ENCODE data around the gene REV3L. TPM values are rescaled to one million over a fixed set of nuclear protein-coding genes. Genes with fewer than 3 reads are reported as not detected.

REV3L gene
- total and polyA plus RNA-seq, 2 of the 8 experiments (the other 6 are each of a cell fraction or from before 2014, with no cell fraction given), result 2.1 to 6.6 TPM

DNA sequence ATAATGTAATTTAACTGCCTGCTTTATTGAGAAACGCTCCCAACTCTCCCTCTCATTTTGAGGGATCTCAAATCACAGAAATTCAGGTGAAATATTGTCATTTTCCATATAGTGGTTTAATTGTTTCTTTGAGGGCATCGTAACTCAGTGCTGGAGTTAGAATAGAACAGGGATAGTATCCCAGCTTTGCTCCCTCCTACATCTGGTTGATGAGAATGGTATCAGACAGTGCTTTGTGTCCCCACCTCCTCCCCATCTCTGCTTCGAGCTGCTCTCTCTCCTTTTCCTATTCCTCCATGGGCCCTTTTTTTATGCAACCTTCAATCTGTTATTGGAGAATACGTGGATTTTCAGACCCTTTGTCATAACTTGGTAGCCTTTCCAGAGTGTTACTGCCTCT is 41.2 kb upstream of the REV3L start:
- Histone ChIP-seq H3K4ac (replicated peaks; ENCODE audit: insufficient read length, low read depth, low read length) (no peak overlapping the region), H3K23me2 (ENCODE audit: low read depth, low read length) (no peaks in the 10 kb centered on the region), H2BK20ac (ENCODE audit: low read length) (no peak overlapping the region), H3K56ac (replicated peaks; ENCODE audit: insufficient read length, low read depth, low read length) (no peak overlapping the region), H2AK5ac (ENCODE audit: low read depth, low read length) (no peak overlapping the region), H4K91ac (replicated peaks; ENCODE audit: insufficient read length, low read length) (no peak overlapping the region), H3K23ac (ENCODE audit: insufficient read length) (no peak overlapping the region), H3K36me3 (ENCODE audit: control insufficient read depth in 2 of 4, insufficient read depth in 4 of 4, low read length in 3 of 4) (no peaks in the 10 kb centered on the region), H2BK12ac (ENCODE audit: low read depth, low read length) (no peak overlapping the region), H4K5ac (ENCODE audit: insufficient read length, low read depth, low read length) (no peak overlapping the region), H3K4me1 (replicated peaks in 1 of 4; ENCODE audit: control insufficient read depth in 3 of 4, insufficient read depth in 4 of 4, low read length in 3 of 4) (peaks cover 0 to 6% (median 4%) of the 10 kb centered on the region in 4 experiments; a peak in 4 of 7 replicates), H2BK15ac (ENCODE audit: low read length) (no peak overlapping the region), H2BK5ac (ENCODE audit: low read depth, low read length) (no peak overlapping the region), H4K8ac (ENCODE audit: extremely low read depth, insufficient read depth, low read length) (no peak overlapping the region), H3K4me3 (ENCODE audit: extremely low read depth in 1 of 4, insufficient read depth in 2 of 4, low read depth in 3 of 4, low read length in 4 of 4) (no peak overlapping the region), H4K20me1 (replicated peaks in 1 of 2; ENCODE audit: control insufficient read depth in 1 of 2, insufficient read depth in 2 of 2, low read length in 2 of 2) (no peaks in the 10 kb centered on the region), H3K14ac (ENCODE audit: insufficient read length) (no peak overlapping the region), H3K27ac (ENCODE audit: low read depth, low read length) (no peak overlapping the region), H3K18ac (ENCODE audit: extremely low read depth, low read length) (no peak overlapping the region), H2BK120ac (replicated peaks; ENCODE audit: low read depth, low read length) (no peak overlapping the region), H3K4me2 (ENCODE audit: insufficient read depth in 1 of 2, low read depth in 2 of 2, low read length in 2 of 2) (no peak overlapping the region), H3K9ac (replicated peaks in 1 of 4; ENCODE audit: extremely low read depth in 1 of 4, low read depth in 3 of 4, low read length in 3 of 4) (no peak overlapping the region), H3K79me1 (ENCODE audit: low read depth, low read length) (no peaks in the 10 kb centered on the region; the same call in 1 of the 2 replicates), H2AFZ (ENCODE audit: low read length) (no peak overlapping the region), H3K27me3 (replicated peaks in 1 of 4; ENCODE audit: control insufficient read depth in 3 of 4, extremely low read depth in 1 of 4, insufficient read depth in 3 of 4, low read length in 3 of 4) (no peaks in the 10 kb centered on the region), H3K79me2 (ENCODE audit: control insufficient read depth in 1 of 2, insufficient read depth in 2 of 2, low read length in 2 of 2) (peaks cover 0 to 4% of the 10 kb centered on the region in 2 experiments; a peak in 1 of 4 replicates), H3K9me3 (ENCODE audit: insufficient read depth in 2 of 2, low read depth in 1 of 2, low read length in 1 of 2) (no peaks in the 10 kb centered on the region)
- WGBS, 2 experiments (ENCODE audit: extremely low coverage in 1 of 2, insufficient coverage in 1 of 2, insufficient read length in 1 of 2, insufficient replicate concordance in 2 of 2, low coverage in 1 of 2, low lambda C conversion rate in 2 of 2, missing lambda C conversion rate in 1 of 2), result 83% methylated on average over 4 of the region's 4 CpGs; no CpG with 5 or more reads in 1 of the 2 experiments
- TF ChIP-seq SP4 (IDR thresholded peaks at IDR 0.05; ENCODE audit: low read length), result no peak
- no peak for TF ChIP-seq KDM5A (IDR thresholded peaks at IDR 0.05; ENCODE audit: low read length)
- no peak for TF ChIP-seq GABPA (IDR thresholded peaks at IDR 0.05; ENCODE audit: borderline replicate concordance, insufficient read depth, low read length)
- no peak for TF ChIP-seq SIRT6 (IDR thresholded peaks at IDR 0.05; ENCODE audit: low read length)
- TF ChIP-seq POLR2AphosphoS5 (IDR thresholded peaks at IDR 0.05; ENCODE audit: low read depth, low read length), result no peak
- no peak for TF ChIP-seq BACH1 (IDR thresholded peaks at IDR 0.05; ENCODE audit: low read length)
- TF ChIP-seq HDAC6 (IDR thresholded peaks at IDR 0.05; ENCODE audit: low read depth, low read length), result no peak
- TF ChIP-seq, protein P1, sequence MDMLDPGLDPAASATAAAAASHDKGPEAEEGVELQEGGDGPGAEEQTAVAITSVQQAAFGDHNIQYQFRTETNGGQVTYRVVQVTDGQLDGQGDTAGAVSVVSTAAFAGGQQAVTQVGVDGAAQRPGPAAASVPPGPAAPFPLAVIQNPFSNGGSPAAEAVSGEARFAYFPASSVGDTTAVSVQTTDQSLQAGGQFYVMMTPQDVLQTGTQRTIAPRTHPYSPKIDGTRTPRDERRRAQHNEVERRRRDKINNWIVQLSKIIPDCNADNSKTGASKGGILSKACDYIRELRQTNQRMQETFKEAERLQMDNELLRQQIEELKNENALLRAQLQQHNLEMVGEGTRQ (IDR thresholded peaks at IDR 0.05; ENCODE audit: low read length), result no peak
- TF ChIP-seq JUND (IDR thresholded peaks at IDR 0.05; ENCODE audit: low read length), result no peak
- no peak for TF ChIP-seq BCL11A (IDR thresholded peaks at IDR 0.05; ENCODE audit: low read depth in 2 of 2, low read length in 2 of 2)
- TF ChIP-seq TEAD4 (IDR thresholded peaks at IDR 0.05; ENCODE audit: low read depth, low read length), result no peak
- no peak for TF ChIP-seq CREB1 (IDR thresholded peaks at IDR 0.05)
- CTCF ChIA-PET (ENCODE audit: partially characterized antibody), result interaction anchor here (0.6 to 2.2 kb wide), 7 partner anchors 15 to 588 kb away, joined by 3 to 6 read pairs (median 5); no protein-coding TSS in a partner anchor
- POLR2A ChIA-PET (ENCODE audit: partially characterized antibody), result interaction anchor here (0.8 to 1.3 kb wide), 2 partner anchors 10 to 15 kb away, joined by 3 read pairs; no protein-coding TSS in a partner anchor
- FAIRE-seq (no peak), DNase-seq (ENCODE audit: low read depth in 1 of 2, low spot score in 2 of 2) (no peak)

All from H1 (cell line).